Non-pigmented ciliary epithelial cell (primary cell): ENCODE data around the gene SDC3.

Source experiments
- DNase-seq: peaks from one replicate; pipeline ENCODE4 v3.0.0-alpha.2; 2010; ENCODE audit warnings: low read depth

SDC3 gene

DNA sequence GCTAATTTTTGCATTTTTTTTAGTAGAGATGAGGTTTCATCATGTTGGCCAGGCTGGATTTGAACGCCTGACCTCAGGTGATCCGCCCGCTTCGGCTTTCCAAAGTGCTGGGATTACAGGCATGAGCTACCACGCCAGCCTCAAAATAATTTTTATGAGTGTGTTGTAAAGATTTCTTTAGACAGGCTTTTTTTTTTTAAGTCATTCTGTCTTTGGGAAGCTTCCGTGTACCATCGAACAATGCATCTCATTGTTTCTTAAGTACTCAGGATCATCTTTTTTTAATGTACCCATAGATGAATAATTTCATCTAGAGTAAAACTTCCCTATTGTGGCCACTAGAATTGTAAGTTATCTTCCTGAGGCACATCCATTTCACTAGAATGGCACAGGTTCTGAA is 19.6 kb upstream of the SDC3 start:
- DNase-seq = no peak

DNA sequence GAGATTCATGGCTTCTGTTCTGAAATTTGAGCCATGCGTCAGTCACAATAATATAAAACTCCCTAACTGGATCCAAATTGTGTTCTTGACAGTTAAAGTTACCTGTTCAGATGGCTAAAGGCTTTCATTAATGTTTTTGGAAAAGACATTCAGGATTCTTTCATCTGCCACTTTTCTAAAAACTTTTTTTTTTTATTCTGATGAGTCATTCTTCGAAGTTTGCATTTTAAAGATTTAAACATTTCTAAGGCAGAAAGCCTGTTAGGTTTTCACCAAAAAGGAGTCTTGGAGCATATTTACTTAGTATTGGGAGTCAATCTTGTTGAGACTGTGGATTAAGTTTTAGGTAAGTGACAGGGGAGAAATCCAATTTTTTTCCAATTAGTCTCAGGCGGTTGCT is 18.9 kb upstream of the SDC3 start:
- no peak for DNase-seq

DNA sequence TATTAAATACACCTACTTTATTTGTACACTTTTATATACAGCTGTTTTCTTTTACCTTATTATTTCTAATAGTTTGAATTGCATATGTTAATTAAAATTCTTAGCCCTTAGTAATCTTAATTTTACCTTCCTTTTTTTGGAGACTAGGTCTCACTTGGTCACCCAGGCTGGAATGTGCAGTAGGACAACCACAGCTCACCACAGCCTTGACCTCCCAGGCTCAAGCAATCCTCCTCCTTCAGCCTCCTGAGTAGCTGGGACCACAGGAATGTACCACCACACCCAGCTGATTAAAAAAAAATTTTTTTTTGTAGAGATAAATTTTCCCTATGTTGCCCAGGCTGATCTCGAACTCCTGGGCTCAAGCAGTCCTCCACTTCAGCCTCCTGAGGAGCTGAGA is 15.0 kb upstream of the SDC3 start:
- no peak for DNase-seq

DNA sequence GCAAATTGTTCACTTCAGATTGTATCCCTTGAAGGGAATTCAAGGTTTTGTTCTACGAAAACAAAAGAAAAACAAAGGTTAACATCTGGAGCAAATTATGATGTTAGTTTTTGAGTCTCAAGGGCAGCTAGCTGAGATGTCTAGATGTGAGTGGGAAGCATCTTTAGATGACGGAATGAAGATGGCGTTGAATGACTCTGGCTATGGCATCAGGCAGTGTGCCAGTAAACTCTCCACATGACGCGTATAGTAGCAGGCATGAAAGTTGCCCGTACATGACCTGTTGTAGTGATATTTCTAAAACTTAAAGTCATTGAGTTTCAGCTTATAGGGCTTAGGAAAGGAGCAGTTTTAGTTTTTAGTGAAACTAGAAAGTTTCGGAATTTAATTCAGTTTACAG is 12.3 kb upstream of the SDC3 start:
- DNase-seq = no peak

DNA sequence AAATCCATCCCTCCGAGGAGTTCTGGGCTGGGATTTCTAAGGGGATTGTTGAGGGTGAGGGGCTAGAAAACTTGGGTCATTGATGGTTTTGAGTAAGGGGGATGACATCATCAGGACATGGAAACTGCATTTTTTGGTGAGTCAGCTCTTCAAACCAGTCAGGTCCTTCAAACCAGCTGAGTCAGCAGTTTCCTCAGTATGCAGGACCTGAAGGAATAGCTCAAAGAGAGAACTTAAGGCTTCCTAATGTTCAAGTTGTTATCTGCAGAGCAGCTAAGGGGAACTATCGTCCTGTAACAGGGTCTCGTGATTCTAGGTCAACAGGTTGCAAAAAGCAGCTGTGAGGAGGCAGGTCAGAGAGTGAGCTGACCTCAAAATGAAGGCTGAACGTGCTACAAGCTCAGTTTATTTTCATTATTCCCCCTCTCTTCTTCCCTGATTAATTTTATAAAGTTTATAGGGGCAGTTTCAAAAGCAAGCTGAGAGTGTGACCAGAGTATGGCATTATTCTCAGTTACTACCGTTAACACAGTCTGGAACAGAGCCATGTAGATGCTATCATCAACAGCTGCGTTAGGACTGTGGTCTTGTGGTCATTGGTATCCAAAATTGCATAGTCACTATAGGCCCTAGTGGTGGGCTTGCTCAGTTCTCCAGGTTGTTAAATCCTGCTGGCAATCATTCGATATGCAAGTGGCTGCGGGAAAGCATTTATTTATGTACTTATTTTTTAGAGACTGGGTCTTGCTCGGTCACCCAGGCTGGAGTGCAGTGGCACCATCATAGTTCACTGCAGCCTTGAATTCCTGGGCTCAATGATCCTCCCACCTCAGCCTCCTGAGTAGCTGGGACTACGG is 10.7 kb upstream of the SDC3 start:
- DNase-seq = peak; percentile 59

DNA sequence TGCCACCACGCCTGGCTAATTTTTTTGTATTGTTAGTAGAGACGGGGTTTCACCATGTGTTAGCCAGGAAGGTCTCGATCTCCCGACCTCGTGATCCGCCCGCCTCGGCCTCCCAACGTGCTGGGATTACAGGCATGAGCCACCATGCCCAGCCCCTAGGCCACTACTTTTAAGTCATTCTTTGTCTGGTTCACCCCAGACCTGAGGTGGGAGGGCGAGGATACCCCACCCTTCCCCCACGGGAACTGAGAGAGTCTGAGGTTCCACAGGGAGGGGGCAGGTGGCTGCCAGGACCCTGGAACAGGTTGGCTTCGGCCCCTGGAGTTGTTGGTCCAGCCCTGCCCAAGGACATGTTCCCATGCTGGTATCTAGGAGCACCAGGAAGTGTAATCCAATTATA is 7.7 kb upstream of the SDC3 start:
- no peak for DNase-seq

DNA sequence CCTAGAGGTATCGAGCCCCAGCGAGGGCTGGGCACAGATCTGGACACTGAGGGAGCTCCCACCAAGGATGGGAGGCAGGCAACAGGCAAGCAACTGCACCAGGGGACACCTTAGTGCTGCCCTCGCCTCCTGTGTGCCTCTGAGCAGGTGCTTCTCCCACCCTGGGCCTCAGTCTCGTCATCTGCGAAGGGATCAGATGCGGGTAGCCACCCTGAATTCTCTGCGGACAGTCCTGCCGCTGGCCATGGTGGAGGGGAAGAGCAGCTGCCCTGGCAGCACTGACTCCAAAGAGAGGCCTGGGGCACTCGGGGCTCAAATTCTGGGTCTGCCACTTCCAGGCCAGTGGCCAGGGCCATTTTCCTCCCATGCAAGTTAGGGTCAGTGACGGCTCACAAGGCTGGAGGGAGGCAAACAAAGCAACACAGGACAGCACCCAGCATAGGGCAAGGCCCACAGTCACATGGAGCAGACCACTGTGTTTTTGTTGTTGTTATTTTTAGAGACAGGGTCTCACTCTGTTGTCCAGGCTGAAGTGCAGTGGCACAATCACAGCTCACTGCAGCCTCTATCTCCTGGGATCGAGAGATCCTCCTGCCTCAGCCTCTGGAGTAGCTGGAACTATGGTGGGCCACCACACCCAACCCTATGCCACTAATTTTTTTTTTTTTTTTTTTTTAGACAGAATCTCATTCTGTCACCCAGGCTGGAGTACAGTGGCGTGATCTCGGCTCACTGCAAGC is 7.1 kb upstream of the SDC3 start:
- no peak for DNase-seq

DNA sequence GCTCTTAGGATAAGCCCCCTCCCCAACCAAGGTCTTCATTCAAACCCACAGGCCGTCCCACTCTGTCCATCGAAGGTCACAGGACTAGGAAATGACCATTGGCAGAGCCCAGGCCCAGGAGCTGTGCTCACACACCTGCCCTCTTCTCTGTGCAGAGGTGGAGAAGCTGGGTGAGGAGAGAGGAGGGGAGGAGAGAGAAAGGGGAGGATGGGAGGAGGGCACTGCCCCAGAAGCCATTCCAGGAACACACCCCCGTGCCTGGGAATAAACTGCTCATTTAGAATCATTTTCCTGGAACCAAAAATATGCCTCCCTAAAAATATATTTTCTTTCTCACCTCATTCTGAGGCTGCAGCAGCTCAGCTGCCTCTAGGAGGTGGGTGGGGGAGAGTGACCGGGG is 6.4 kb upstream of the SDC3 start:
- DNase-seq = no peak

DNA sequence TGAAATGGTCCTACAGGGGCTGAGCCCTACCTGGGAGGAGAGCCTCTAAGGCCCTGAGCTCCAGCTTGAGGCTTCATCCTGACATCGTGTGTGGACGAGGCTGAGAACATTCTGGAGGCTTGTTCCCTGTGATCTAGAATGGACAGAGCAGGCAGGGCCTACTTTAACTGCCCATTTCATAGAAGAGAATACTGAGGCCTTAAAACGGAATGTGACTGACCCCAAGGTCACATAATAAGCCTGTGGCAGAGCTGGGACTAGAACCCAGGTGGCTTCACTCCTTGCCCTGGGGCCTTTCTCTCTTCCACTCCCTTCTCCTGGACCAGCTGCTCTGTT is 6.0 kb upstream of the SDC3 start:
- no peak for DNase-seq

DNA sequence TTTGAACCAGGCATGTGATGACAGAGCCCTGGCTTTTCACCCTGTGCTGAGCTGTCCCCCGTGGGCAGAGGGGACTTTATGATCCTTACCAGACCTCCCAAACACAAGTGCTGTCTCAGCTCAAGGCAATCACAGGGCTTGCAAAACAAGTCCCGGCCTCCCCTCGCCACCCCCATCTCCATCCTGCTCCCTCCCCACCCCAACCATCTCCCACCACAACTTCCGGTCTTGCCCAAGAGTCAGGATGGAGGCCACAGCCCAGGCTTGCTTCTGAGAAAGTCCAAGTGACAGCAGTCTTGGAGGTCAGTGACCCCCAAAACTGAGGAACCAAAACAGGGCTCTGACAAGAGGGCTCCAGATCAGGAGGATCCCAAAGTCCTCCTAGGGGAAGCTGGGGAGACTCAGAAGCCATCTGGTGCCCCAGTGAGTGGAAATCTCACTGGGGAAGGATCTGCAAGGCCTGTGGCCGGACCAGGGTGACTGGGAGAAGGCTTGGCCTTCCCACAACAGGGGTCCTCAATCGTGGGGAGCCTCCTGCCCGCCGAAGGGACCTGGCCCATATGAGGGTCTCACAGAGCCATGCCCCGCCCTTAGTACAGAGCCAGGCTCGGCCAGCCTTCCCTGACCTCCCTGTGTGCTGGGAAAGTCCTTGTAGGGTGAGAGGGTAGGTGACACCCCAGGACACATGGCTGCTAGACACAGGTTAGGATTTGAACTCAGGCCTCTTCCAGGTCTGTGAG is 4.5 kb upstream of the SDC3 start:
- DNase-seq = no peak

DNA sequence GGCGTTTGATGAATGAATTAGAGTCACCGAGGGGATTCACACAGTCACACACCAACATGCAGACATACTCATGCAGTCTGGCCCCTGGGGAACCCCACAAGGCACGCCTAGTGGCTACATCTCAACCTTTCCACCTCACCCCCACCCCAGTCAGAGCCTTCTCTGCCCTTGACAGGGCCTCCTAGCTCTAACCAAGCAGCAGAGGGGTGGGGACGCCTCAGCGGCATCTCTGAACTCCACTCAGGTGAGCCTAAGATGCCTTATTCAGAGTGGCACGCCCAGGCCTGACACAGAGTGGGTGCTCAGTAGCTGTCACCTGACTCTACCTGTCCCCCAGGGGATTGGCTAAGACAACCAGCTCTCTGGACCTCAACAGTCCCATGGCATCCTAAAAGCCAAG is 3.7 kb upstream of the SDC3 start:
- no peak for DNase-seq

DNA sequence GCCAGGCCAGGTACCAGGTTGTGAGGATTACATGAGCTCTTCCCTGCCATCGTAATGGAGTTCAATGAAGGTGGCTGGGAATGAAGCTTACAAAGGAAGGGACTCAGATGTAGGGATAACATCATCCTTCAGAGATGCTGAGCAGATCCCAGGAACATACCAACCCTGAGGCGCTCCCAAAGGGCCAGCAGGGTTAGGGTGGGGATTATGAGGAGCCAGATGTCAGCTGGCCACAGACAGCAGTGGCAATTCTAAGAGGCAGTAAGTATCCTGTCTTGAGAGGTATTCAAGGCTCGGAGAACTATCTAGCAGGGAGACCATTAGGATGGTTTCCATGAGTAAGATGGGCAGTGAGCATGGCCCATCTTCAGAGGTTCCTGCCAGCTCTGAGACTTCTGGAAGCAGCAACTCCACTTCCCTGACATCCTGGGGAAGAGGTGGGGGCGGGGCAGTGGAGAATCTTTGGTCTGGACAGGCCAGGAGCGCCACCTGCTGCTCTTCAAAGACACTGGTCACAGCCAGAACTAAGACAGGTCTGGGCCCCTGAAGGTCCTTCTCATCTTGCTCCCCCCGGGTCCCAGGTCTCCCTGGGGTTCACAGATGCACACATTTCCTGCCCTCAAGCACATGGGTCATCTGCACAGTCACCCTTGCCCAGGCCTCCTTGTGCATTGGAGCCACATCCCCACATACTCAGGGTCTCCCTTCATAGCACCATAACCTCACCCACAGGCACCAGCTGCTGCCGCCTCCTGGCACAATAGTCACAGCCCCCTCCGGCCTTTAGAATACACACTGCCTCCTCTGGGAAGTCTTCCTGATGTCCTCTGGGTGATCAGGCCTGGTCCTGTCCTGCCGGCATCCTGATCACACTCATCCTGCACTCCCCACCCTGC is 2.7 kb upstream of the SDC3 start:
- no peak for DNase-seq

DNA sequence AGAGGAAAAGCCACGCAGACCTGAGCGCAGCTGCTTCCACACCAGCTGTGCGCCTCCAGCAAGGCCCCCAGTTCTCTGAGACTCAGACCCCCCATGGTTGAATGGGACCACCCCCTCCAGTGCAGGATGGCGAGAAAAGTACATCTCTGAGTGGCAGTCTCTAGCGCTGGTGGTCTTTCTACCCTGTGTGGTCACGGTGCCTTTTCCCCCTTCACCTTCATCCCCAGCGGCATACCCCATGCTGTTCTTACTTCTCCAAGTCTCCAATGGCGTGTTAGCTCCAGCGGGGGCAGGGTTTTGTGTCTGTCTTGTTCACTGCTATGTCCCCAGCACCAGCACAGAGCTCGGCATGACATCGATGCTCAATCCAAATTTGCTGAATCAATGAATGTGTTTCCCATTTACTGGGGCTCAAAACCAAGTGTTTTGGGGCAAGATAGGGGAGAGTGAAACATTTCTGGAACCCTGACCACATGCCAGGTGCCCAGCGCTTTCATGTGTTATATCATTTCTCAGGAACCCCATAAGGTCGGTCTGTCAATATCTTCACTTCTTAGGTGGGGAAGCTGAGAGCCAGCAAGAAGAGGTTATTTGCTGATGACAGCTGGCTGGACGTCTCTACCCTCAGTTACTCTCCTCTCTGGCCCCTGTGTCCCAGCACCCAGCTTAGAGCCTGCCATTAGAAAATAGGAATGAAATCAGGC is 959 bp upstream of the SDC3 start:
- DNase-seq = no peak

DNA sequence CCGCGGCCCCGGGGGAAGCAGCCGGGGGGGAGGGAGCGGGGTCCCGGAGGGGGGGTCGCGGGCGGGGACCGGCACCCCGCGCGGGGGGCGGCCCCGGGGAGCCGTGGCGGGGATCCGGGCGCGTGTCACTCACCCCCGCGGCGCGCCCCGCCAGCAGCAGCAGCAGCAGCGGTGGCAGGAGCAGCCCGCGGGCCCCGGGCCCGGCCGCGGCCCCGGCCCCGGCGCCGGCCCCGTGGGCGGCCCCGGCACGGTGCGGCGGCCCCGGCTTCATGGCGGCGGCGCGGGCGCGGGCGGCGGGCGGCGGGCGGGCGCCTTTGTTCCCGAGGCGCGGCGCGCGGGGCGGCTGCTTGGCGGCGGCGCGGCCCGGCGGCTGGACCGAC is 252 bp downstream of the SDC3 start:
- no peak for DNase-seq

DNA sequence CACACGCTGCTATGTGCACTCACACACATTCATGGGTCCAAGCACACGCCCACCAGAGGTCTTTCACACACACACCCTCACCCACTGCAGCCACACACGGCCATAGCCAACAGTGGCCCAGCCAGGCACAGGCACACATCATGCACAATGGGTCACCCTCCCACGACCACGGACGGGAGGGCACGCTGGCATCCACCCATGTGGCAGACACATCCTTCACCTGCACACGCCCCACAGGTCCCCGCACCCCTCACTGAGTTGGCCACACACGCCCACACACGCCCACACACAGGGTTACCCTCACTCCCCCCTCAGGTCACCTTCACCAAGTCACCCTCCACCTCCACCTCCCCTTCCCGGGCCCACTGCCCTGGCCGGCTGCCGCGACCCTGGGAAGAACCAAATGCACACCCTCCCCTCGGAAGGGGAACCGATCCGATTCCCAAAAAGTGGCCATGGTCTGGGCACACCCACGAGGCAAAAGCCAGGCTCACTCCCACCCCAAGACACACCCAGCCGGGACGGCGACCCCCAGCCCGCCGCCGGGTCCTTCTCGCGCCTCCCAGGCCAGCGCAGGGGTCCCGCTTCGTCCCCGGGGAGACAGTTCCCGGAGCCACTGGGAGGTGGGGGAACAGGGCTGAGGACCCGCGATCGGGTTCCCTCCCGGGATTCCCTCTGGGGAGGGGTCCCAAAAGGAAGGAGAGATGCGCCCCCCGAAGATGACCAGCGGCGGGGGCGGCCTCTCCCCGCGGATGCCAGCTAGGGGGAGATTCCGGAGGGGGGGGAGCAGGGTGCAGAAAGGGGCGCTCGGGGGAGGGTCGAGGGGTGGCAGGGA is 860 bp downstream of the SDC3 start:
- DNase-seq = no peak

DNA sequence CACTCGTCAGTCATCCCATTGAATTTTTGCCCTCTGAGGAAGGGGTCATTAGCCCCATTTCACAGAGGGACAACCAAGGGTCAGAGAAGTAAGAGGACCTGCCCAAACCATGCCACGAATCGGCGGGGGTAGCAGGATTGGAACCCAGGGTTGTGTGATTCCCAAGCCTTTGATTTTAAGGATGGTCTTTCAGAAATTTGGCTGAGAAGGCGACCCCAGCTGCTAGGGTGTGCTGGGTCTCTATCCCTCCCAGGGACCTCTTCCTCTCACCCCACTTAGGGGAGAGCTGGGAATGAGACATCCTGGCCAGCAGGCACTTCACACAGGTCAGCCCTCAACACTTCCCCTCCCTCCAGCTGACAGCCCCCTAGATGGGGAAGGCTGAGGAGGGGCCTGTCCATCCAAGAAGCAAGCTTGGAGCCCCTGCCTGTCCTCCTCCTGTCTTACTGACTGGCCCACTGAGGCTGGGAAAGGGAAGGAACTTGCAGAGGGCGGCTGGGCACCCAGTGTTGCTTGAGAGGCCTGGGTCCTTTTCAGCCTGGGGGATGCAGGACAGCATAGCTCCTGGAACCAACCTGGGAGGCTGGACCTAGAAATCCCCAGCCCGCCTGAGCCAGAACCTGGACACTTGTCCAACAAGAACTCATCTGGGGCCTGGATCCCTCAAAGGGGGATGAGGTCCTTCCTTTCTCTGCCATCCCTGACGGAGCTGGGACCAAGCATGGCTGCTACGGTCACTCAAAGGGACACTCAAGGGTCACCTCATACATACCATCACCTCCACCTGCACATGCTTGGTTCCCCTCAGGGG is 1.7 kb downstream of the SDC3 start:
- no peak for DNase-seq

DNA sequence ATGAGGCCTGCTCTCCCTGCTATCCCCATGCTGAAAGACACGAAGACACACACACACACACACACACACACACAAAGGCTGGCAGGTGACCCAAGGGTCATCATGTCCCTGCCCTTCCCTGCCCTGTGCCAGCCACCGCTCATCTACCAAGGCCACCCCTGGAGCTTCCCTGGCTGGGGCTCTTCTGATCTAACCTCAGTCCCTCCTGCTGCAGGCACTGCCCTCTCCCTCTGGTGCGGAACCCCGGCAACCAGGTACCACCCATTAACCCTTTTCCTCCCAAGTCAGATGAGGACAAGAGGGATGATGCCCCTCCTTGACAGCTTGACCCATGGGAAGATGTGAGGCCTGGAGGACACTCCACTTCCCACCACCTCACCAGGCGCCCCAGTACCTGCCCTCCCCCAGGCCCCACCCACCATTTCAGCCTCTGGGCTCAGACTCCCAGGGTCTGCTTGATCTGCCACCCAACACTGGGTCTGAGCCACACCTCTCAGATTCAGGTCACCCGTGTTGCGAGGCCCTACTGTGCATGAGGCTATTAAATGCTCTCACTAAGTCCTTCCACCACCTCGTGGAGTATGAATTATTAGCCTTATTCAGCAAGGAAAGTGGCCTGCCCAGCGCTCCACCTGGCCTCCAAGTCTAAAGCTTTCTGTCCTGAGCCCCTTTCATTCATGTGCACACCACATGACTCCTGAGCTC is 2.5 kb downstream of the SDC3 start:
- DNase-seq = no peak

DNA sequence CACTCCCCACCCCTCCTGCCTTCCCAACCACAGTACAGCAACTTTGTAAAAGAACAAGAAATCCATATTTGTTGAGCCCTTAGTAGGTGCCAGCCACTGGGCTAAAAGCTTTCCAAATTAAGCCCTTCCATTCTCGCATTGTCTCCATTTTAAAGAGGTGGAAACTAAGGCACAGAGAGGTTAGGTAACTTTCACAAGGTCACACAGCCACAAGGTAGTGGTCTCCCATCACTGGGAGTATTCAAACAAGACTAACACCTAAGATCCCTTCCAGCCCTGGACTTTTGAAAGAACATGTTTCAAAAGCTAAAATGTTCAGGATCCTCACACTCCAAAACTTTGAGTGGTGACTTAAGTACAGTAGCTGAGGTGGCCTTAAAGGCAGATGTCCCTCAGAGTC is 3.2 kb downstream of the SDC3 start:
- DNase-seq = no peak

DNA sequence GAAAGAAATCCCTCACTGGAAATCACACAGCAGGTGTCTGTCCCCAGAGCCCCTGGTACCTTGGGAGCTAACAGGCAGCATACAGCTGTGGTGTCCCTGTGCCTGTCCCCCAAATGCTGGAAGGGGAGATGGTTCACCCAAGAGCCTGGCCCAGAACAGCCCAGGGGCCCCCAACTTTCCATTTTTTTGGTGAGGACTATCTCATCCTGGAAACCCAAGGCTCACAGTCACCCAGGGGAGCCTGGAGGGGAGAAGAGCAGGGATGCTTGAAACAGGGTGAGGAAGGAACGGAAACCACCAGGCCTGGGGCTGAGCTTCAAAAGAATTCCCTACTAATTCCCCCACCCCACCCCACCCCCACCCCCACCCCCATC is 3.6 kb downstream of the SDC3 start:
- DNase-seq = no peak
